Upper lobe of right lung (tissue), 1 donor: ENCODE results near the gene LHFPL6. TPM values are rescaled to one million over a fixed set of nuclear protein-coding genes. Genes with fewer than 3 reads are reported as not detected.

ENCODE experiments used
- ATAC-seq: fragments of 200-7000 bp; cut with Tn5 transposase; one replicate; pipeline ENCODE4 v1.9.1; 2020; ENCODE audit warnings: mild to moderate bottlenecking, moderate library complexity
- DNase-seq: peaks from one replicate; pipeline ENCODE4 v3.0.0-alpha.2; 2020
- H3K27ac ChIP-seq: fragments of 200-600 bp; one replicate; pipeline ENCODE4 v1.8.0; 2022
- H3K27me3 ChIP-seq: fragments of 200-600 bp; one replicate; pipeline ENCODE4 v1.8.0; 2022; ENCODE audit warnings: mild to moderate bottlenecking
- H3K36me3 ChIP-seq: fragments of 200-600 bp; one replicate; pipeline ENCODE4 v1.8.0; 2022
- H3K4me1 ChIP-seq: fragments of 200-600 bp; one replicate; pipeline ENCODE4 v1.8.0; 2022
- H3K4me3 ChIP-seq: fragments of 200-600 bp; one replicate; pipeline ENCODE4 v1.8.0; 2022; ENCODE audit warnings: mild to moderate bottlenecking
- H3K9me3 ChIP-seq: fragments of 200-600 bp; one replicate; pipeline ENCODE4 v1.8.0; 2022
- CTCF ChIP-seq: fragments of 200-600 bp; IDR thresholded peaks from one replicate; pipeline ENCODE4 v1.8.0; 2022; ENCODE audit warnings: antibody characterized with exemption
- intact Hi-C: fragments of 100-400 bp; cut with DNase I; formaldehyde crosslinking; loops from one replicate; pipeline ENCODE4 v1.11.0; 2022
- total RNA-seq: library from RNA; stranded (reverse); fragmentation: NEBNext Ultra II Directional; extraction: Animal tissue kit (Norgen Biotek cat#: 25700); gene quantifications from one replicate; pipeline ENCODE4 v1.2.1, GENCODE V29; 2021
- donor health status: DM: no; HTN: yes; CAD: no; lungs with severe emphysema.

LHFPL6 gene
- total RNA-seq, 1 donor from 2014 or later, result 80.0 TPM

GRCh38 chr13:39586958-39587605, 15.9 kb downstream of the LHFPL6 start:
- H3K27ac ChIP-seq, result no peak overlapping the region
- no peaks in the 10 kb centered on the region for H3K4me1 ChIP-seq
- intact Hi-C loops, result no loop called here
- no peaks in the 10 kb centered on the region for H3K9me3 ChIP-seq
- no peak for TF ChIP-seq CTCF
- no peaks in the 10 kb centered on the region for H3K27me3 ChIP-seq
- no peak overlapping the region for H3K4me3 ChIP-seq
- DNase-seq (no peak), ATAC-seq (no peak)
- no peaks in the 10 kb centered on the region for H3K36me3 ChIP-seq

GRCh38 chr13:39586151-39586550, 16.8 kb downstream of the LHFPL6 start:
- no peak overlapping the region for H3K4me3 ChIP-seq
- intact Hi-C loops, result no loop called here
- TF ChIP-seq CTCF, result no peak
- H3K4me1 ChIP-seq, result no peaks in the 10 kb centered on the region
- no peaks in the 10 kb centered on the region for H3K27me3 ChIP-seq
- DNase-seq, result no peak
- no peak for ATAC-seq
- no peaks in the 10 kb centered on the region for H3K36me3 ChIP-seq
- no peak overlapping the region for H3K27ac ChIP-seq
- no peaks in the 10 kb centered on the region for H3K9me3 ChIP-seq

- intact Hi-C loops, result no loop called here
- no peak for DNase-seq
- no peak for ATAC-seq
- H3K4me1 ChIP-seq, result no peaks in the 10 kb centered on the region
- no peak overlapping the region for H3K27ac ChIP-seq
- no peak for TF ChIP-seq CTCF
- no peaks in the 10 kb centered on the region for H3K36me3 ChIP-seq
- no peaks in the 10 kb centered on the region for H3K27me3 ChIP-seq
- no peaks in the 10 kb centered on the region for H3K9me3 ChIP-seq
- no peak overlapping the region for H3K4me3 ChIP-seq
Observed at GRCh38 chr13:39585219-39585618, 17.8 kb downstream of the LHFPL6 start.

- no peaks in the 10 kb centered on the region for H3K27me3 ChIP-seq
- peaks cover 17% of the 10 kb centered on the region for H3K4me1 ChIP-seq
- ATAC-seq, result no peak
- DNase-seq, result no peak
- H3K9me3 ChIP-seq, result no peaks in the 10 kb centered on the region
- no peak for TF ChIP-seq CTCF
- no peak overlapping the region for H3K4me3 ChIP-seq
- H3K36me3 ChIP-seq, result no peaks in the 10 kb centered on the region
- intact Hi-C loops, result no loop called here
- H3K27ac ChIP-seq, result no peak overlapping the region
Observed at GRCh38 chr13:39580881-39581575, 22.0 kb downstream of the LHFPL6 start.

GRCh38 chr13:39578821-39579291, 24.1 kb downstream of the LHFPL6 start:
- no peak for TF ChIP-seq CTCF
- DNase-seq, result no peak
- Histone ChIP-seq H3K9me3 (no peaks in the 10 kb centered on the region), H3K27ac (no peak overlapping the region), H3K4me1 (peaks cover 17% of the 10 kb centered on the region), H3K36me3 (no peaks in the 10 kb centered on the region), H3K27me3 (no peaks in the 10 kb centered on the region), H3K4me3 (no peak overlapping the region)
- no peak for ATAC-seq
- intact Hi-C loops, result no loop called here
